SH-SY5Y (cell line): Measurements from ENCODE around the gene DUOX1.

Source experiments
- GATA2 ChIP-seq: IDR thresholded peaks from 2 replicates; pipeline ENCODE4 v1.6.1; 2011; ENCODE audit warnings: mild to moderate bottlenecking, low read depth, low read length
- GATA3 ChIP-seq: IDR thresholded peaks from 2 replicates; pipeline ENCODE4 v1.6.1; 2011; ENCODE audit warnings: low read depth, mild to moderate bottlenecking, low read length, moderate library complexity

GRCh38 chr15:45114076-45114750 is 15.6 kb upstream of the DUOX1 start, which contains the start of the genes DUOX2 and DUOXA2:
- TF ChIP-seq GATA3, result no peak
- no peak for TF ChIP-seq GATA2
